T-helper 17 cell (primary cell): ENCODE measurements around the gene RGMB. TPM values are rescaled to one million over a fixed set of nuclear protein-coding genes. Genes with fewer than 3 reads are reported as not detected.
"Not testable (repeated sequence)": the region's sequence is repeated elsewhere in the genome, so short reads cannot be mapped to it uniquely, and the experiment has no call there.

Experiments used
- ATAC-seq: fragments of 150-1000 bp; cut with Tn5 transposase; 2 replicates; pipeline ENCODE4 v1.10.0; 2021; ENCODE audit warnings: mild to moderate bottlenecking, moderate library complexity
- DNase-seq, 3 donors: peaks; one replicate each; pipeline versions ENCODE4 v3.0.0 to v3.0.0-alpha.2; 2020 to 2021
- H3K9me3 ChIP-seq: one replicate; pipeline ENCODE4 v1.7.0; 2013; ENCODE audit warnings: low read length, mild to moderate bottlenecking; ENCODE audit not compliant: control insufficient read depth, poor library complexity, severe bottlenecking
- H3K27ac Mint-ChIP-seq: one replicate; pipeline ENCODE4 v1.8.0; 2022; ENCODE audit warnings: mild to moderate bottlenecking, moderate library complexity, mixed read lengths
- H3K27me3 Mint-ChIP-seq: one replicate; pipeline ENCODE4 v1.8.0; 2022; ENCODE audit warnings: mixed read lengths
- H3K36me3 Mint-ChIP-seq: one replicate; pipeline ENCODE4 v1.8.0; 2022; ENCODE audit warnings: low read depth, mixed read lengths
- H3K4me1 Mint-ChIP-seq: one replicate; pipeline ENCODE4 v1.8.0; 2022; ENCODE audit warnings: mild to moderate bottlenecking, mixed read lengths
- H3K4me3 Mint-ChIP-seq: one replicate; pipeline ENCODE4 v1.8.0; 2022; ENCODE audit warnings: mild to moderate bottlenecking, moderate library complexity, mixed read lengths
- total RNA-seq, 4 donors: library from RNA in 2 of 4; stranded (reverse) in 2 of 4; gene quantifications; one replicate each; pipeline ENCODE4 v1.2.3 and lab custom pipeline; 2022 to 2026

The RGMB gene
- total RNA-seq, 2 donors from 2014 or later: 13.7 to 15.0 TPM

DNA sequence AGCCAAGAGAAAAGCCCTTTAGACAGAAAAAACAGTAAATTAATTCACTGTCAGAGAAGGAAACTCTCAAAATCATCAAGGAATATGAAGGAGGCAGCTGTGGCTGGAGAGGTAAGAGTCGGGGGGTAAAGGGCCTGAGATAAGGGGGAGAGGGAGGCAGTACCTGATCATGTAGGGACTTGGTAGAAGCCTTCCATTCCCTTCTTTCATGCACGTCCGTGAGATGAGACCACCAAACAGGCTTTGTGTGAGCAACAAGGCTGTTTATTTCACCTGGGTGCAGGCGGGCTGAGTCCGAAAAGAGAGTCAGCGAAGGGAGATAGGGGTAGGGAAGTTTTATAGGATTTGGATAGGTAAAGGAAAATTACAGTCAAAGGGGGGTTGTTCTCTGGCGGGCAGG, 21.1 kb upstream of the RGMB start:
- H3K27ac Mint-ChIP-seq, H3K4me1 Mint-ChIP-seq, DNase-seq, H3K36me3 Mint-ChIP-seq, H3K9me3 ChIP-seq, ATAC-seq, H3K4me3 Mint-ChIP-seq: not testable (repeated sequence)
- H3K27me3 Mint-ChIP-seq: peaks cover 19% of the 10 kb centered on the region

GRCh38 chr5:98752801-98753200, 20.7 kb upstream of the RGMB start:
- not testable (repeated sequence) for DNase-seq, H3K9me3 ChIP-seq, H3K36me3 Mint-ChIP-seq, ATAC-seq, H3K27ac Mint-ChIP-seq, H3K4me1 Mint-ChIP-seq, H3K4me3 Mint-ChIP-seq
- peaks cover 19% of the 10 kb centered on the region for H3K27me3 Mint-ChIP-seq

DNA sequence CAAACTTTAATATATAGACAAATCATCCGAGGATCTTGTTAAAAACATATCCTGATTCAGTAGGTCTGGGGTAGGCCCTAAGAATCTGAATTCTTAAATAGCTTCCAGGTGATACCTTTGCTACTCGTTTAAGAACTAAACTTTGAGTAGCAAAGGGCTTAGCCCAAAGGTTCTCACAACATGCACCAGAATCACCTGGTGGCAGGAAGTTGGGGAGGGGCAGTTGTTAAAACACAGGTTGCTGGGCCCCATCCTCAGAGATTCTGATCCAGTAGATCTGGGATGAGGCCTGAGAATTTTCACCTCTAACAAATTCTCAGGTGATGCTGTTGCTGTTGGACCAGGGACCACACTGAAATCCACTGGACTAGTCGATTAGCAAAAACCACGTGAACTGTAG, 20.0 kb upstream of the RGMB start:
- ATAC-seq (no peak), DNase-seq (no peak)
- H3K9me3 ChIP-seq: no peaks in the 10 kb centered on the region
- no peaks in the 10 kb centered on the region for H3K36me3 Mint-ChIP-seq
- peaks cover 3% of the 10 kb centered on the region for H3K4me1 Mint-ChIP-seq
- peaks cover 19% of the 10 kb centered on the region for H3K27me3 Mint-ChIP-seq
- H3K4me3 Mint-ChIP-seq: no peak overlapping the region
- H3K27ac Mint-ChIP-seq: no peak overlapping the region

DNA sequence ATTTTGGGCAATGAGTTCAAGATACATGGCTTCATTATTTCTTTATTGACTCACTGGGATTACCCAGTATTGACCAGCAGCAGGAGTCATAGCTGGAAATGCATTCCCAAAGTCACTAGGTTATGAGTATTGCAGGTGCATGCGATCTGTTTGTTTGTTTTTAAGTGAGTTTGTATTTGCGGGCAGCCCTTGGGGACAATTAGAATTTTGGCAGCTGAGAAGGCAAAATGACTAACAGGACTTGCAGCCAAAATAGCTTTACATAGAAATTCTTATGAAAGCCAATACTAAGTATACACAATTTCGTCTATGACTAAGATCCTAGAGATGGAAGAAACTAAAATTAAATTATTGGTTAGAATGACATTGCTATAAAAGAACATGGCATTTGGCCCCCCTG, 18.1 kb upstream of the RGMB start:
- Mint-ChIP-seq H3K4me1 (peaks cover 6% of the 10 kb centered on the region), H3K36me3 (no peaks in the 10 kb centered on the region), H3K27me3 (peaks cover 19% of the 10 kb centered on the region), H3K4me3 (no peak overlapping the region), H3K27ac (no peak overlapping the region)
- no peaks in the 10 kb centered on the region for H3K9me3 ChIP-seq
- ATAC-seq (no peak), DNase-seq (no peak)

- no peaks in the 10 kb centered on the region for H3K9me3 ChIP-seq
- Mint-ChIP-seq H3K27ac (no peak overlapping the region), H3K36me3 (no peaks in the 10 kb centered on the region), H3K27me3 (peaks cover 20% of the 10 kb centered on the region), H3K4me1 (peaks cover 3% of the 10 kb centered on the region), H3K4me3 (no peak overlapping the region)
- DNase-seq (no peak), ATAC-seq (no peak)
Observed at GRCh38 chr5:98757978-98758377, 15.5 kb upstream of the RGMB start.

DNA sequence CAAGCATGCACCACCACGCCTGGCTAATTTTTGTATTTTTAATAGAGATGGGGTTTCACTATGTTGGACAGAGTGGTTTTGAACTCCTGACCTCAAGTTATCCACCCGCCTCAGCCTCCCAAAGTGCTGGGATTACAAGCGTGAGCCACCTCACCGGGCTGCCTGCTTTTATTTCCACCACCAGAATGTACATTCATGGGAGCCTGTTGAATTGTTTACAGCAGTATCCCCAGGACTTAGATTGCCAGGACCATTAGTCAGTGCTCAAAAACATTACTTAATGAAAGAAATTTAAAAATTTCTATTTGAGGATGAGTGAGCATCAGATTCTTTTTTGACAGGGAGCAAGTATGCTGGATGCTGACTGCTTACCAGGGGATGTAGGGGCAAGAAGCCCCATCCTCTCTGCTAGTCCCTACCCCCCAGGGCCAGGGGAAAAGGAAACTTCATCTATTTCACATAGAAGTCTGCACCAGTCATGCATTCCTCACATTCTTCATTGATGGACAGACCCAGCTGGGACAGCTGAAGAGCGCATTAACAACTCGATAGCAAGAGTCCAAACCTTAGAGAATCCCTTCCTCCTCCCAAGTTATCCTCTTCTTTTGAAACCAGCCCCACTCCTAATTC, 10.3 kb upstream of the RGMB start:
- DNase-seq: no peak
- Mint-ChIP-seq H3K27ac (no peak overlapping the region), H3K36me3 (no peaks in the 10 kb centered on the region), H3K4me1 (peaks cover 7% of the 10 kb centered on the region), H3K4me3 (no peak overlapping the region), H3K27me3 (peaks cover 39% of the 10 kb centered on the region)
- no peak for ATAC-seq
- H3K9me3 ChIP-seq: no peaks in the 10 kb centered on the region

DNA sequence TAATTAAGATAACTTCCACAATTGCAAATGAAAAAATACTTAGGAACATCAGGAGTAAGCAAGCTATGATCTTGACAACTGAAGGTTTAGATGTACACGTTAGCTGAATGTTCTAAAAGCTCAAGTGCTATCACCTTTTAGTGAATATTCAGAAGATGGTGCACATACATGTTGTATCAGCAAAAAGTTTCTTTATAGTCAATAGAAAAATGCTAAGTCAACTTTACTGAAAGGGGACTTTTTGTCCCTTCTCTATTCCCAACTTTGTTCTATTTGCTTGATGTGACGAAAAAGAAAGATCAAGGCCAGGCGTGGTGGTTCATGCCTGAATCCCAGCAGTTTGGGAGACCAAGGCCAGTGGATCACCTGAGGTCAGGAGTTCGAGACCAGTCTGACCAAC, 7.6 kb upstream of the RGMB start:
- Mint-ChIP-seq H3K4me3 (no peak overlapping the region), H3K36me3 (no peaks in the 10 kb centered on the region), H3K4me1 (peaks cover 17% of the 10 kb centered on the region), H3K27me3 (peaks cover 44% of the 10 kb centered on the region), H3K27ac (no peak overlapping the region)
- no peak for DNase-seq
- no peaks in the 10 kb centered on the region for H3K9me3 ChIP-seq
- ATAC-seq: no peak

DNA sequence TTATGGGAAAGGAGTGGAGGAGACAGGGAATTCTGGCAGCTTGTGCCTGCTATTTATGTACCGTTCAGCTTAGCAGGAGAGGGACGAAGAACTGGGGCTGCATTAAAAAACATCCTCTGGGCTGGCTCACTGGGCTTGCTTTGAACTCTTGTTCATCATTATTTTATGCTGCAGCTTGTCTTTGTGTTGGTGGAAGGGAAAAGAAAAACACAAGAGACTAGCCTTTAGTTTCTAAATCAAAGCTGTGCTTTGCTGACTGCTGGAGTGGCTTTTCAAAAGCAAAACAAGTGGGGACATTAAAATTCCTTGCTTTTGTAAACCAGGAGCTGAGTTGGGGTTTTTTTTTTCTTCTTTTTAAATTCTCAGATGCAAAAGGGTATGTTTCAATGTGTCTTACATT, 5.9 kb upstream of the RGMB start:
- Mint-ChIP-seq H3K27me3 (peaks cover 35% of the 10 kb centered on the region), H3K4me1 (peaks cover 27% of the 10 kb centered on the region), H3K27ac (no peak overlapping the region), H3K36me3 (no peaks in the 10 kb centered on the region), H3K4me3 (peak overlapping the region; percentile 28)
- ATAC-seq: no peak
- no peaks in the 10 kb centered on the region for H3K9me3 ChIP-seq
- no peak for DNase-seq

DNA sequence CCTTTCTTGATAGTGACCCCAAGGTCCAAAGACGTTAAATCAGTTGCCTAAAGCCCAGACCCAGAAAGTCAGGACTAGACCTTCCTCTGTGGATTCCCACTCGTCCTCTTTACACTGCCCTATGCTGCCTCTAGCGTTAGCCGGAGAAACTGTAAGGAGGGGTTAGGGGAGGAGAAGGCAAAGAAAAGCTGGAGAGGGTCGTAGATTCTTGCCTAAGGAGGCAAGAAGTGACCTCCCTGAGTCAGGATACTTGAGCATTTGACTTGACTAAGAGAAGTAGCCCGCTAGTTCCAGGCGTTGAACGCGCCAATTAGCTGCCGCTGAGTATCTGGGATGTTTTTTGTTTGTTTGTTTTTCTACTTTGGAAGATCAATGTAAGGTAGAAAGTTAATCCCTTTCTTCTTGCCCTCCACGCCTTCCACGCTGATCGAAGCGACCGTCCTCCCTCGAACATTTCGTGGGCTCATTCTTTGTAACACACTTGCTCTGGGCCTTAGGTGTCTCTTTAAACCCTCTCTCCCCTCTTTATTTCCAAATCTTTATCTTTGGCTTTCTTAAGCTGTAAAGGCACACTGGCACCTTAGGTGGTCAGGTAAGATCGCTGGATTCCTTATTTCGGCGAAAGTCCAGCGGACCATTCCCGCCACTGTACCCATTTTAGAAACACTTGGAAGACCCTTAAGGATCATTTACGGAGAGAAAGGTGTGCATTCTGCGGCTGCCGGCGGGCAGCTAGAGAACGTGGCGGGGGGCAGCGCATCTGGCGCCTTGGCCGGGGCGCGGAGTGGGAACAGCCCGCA, 5.1 kb upstream of the RGMB start:
- peak overlapping the region; percentile 97 for H3K4me3 Mint-ChIP-seq
- no peak for DNase-seq
- peak; percentile 24 for ATAC-seq
- H3K36me3 Mint-ChIP-seq: no peaks in the 10 kb centered on the region
- peaks cover 34% of the 10 kb centered on the region for H3K4me1 Mint-ChIP-seq
- H3K9me3 ChIP-seq: no peaks in the 10 kb centered on the region
- H3K27ac Mint-ChIP-seq: peak overlapping the region; percentile 8
- peaks cover 31% of the 10 kb centered on the region for H3K27me3 Mint-ChIP-seq

- peak overlapping the region; percentile 97 for H3K4me3 Mint-ChIP-seq
- peaks cover 30% of the 10 kb centered on the region for H3K27me3 Mint-ChIP-seq
- peak overlapping the region; percentile 8 for H3K27ac Mint-ChIP-seq
- no peaks in the 10 kb centered on the region for H3K9me3 ChIP-seq
- DNase-seq (peak in 1 of 3 donors; percentile 16), ATAC-seq (no peak)
- H3K36me3 Mint-ChIP-seq: no peaks in the 10 kb centered on the region
- H3K4me1 Mint-ChIP-seq: peaks cover 35% of the 10 kb centered on the region
Observed at GRCh38 chr5:98768960-98769209, 4.6 kb upstream of the RGMB start.

GRCh38 chr5:98769210-98769958, 4.1 kb upstream of the RGMB start:
- Mint-ChIP-seq H3K4me3 (peak overlapping the region; percentile 97), H3K27ac (peak overlapping the region; percentile 95), H3K4me1 (peaks cover 37% of the 10 kb centered on the region), H3K36me3 (no peaks in the 10 kb centered on the region), H3K27me3 (peaks cover 25% of the 10 kb centered on the region)
- peak in 2 of 3 donors; percentile 33 to 45 for DNase-seq
- no peak for ATAC-seq
- H3K9me3 ChIP-seq: no peaks in the 10 kb centered on the region

- peak overlapping the region; percentile 97 for H3K4me3 Mint-ChIP-seq
- no peaks in the 10 kb centered on the region for H3K9me3 ChIP-seq
- ATAC-seq (no peak), DNase-seq (no peak)
- H3K4me1 Mint-ChIP-seq: peaks cover 42% of the 10 kb centered on the region
- no peaks in the 10 kb centered on the region for H3K36me3 Mint-ChIP-seq
- peaks cover 20% of the 10 kb centered on the region for H3K27me3 Mint-ChIP-seq
- peak overlapping the region; percentile 95 for H3K27ac Mint-ChIP-seq
Observed at GRCh38 chr5:98769959-98770208, 3.6 kb upstream of the RGMB start.

DNA sequence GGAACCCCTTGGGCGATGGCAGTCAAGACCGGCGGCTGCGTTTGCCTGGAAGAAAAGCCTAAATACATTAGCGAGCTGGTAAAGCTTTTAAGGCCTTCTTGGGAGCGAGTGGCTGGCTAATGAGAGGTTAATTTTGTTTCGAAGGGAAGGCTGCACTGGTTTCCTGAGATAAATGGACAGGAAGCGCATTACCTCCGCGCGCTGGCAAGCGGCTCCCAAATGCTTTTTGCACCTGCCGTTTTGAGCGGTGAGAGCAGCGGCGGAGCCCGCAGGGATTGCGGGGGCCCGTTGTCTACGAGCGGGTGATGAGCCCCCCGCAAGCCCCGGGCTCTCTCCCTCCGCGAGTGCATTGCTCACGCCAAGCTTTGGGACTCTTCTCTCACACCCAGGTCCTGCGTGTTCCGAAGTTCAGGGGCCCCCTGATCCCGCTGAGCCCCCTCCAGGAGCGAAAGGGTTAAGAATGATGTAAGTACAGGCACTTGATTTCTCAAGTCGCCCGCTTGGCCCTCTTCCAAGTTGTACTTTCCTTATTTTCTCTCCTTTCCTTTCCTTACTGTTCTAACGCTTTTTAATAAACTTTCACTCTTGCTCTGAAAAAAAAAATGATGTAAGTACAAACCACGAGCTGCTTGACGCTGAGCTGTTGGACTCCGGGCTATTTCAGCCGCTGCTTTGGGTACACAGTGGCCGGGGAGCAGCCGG, 3.1 kb upstream of the RGMB start:
- Mint-ChIP-seq H3K36me3 (no peaks in the 10 kb centered on the region), H3K27me3 (peaks cover 19% of the 10 kb centered on the region), H3K4me3 (peak overlapping the region; percentile 97), H3K27ac (peak overlapping the region; percentile 95), H3K4me1 (peaks cover 46% of the 10 kb centered on the region)
- no peaks in the 10 kb centered on the region for H3K9me3 ChIP-seq
- no peak for ATAC-seq
- DNase-seq: peak in 1 of 3 donors; percentile 11
